ENCODE measurements around the gene EFTUD2.
A peak's percentile ranks its signal among the peaks of the same experiment; 100 is the strongest.
"Not testable (repeated sequence)": the region's sequence is repeated elsewhere in the genome, so short reads cannot be mapped to it uniquely, and the experiment has no call there.

The EFTUD2 gene

GRCh38 chr17:44848961-44849489, 50.2 kb downstream of the EFTUD2 start:
- DNase-seq (ENCODE audit: low read depth): no peak

GRCh38 chr17:44848257-44848795, 50.9 kb downstream of the EFTUD2 start:
- no peak for DNase-seq (ENCODE audit: low read depth)

DNA sequence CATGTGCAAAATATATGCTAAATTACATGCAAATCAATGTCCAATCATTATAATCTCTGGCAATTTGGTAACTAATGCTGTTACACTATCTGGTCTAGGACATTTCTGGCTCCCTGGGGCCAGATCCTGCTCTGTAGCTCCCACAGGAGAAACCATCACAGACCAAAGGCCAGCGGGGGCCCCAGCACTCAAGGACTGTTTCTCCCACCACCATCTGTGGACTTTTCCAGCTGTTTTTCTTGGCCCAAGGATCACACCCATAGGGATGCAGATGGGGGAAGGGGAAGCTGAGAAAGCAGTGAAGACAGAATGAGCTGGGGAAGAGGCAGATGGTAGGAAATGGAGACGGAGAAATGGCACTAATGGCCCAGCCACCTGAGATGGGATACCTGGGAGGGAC, 51.7 kb downstream of the EFTUD2 start, which contains the start of gene HIGD1B:
HIGD1B (plus strand) TSS at position 298 of the 400 bp plus-strand sequence. CDS start 270 bp downstream, outside the sequence.
- DNase-seq (ENCODE audit: low read depth): no peak

GRCh38 chr17:44846206-44846605, 53.0 kb downstream of the EFTUD2 start:
- no peak for DNase-seq (ENCODE audit: low read depth)

DNA sequence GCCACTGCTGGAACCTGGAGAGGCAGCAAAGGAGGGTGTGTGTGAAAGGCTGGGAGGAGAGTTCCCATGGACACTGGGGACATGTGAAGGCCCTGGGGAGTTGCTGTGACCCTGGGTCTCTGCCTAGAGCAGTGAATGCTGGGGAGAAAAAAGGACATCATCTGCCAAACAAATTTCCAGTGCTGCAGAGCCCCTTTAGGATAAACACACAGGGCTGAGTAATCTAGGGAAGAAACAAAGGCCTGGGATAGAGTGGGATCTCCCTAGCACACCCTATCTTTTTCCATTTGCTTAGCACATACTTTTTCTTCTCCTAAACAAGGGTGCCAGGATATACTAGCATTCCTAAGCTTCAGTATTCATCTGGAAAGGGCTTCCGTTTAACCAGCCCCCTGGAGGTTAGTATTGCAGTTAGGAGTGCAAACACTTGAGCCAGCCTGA, 54.8 kb downstream of the EFTUD2 start:
- no peak for DNase-seq (ENCODE audit: low read depth)

- no peak for DNase-seq (ENCODE audit: low read depth)
Measured at GRCh38 chr17:44842748-44843147, 56.5 kb downstream of the EFTUD2 start.

DNA sequence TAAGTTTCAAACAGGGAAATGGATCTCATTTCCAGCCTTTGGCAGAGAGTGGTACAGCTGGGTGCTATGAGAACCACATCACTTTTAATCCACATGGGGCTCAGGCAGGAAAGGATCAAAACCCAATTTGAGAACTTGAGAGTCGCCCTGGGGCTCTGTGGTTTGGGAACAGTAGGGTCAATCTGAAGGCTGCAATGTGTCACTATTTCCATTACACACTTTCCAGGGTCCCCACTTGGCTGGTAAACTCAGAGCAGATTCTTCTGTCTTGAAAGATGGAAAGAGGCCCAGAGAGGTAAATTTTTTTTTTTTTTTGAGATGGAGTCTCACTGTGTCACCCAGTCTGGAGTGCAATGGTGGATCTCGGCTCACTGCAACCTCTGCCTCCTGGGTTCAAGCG, 58.3 kb downstream of the EFTUD2 start:
- no peak for DNase-seq (ENCODE audit: low read depth)

DNA sequence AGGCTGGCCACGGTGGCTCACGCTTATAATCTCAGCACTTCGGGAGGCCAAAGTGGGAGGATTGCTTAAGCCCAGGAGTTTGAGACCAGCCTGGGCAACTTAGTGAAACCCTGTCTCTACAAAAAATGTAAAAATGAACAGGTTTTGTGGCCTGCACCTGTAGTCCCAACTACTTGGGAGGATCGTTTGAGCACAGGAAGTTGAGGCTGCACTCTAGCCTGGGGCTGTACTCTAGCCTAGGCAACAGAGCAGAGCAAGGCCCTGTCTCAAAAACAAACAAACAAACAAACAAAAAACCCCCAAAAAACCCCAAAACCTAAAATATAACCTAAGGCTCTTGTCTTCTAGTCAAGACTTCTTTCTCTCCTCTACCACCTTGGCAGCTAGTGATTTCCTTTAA, 59.0 kb downstream of the EFTUD2 start:
- DNase-seq (ENCODE audit: low read depth): no peak

- DNase-seq (ENCODE audit: low read depth): no peak
Measured at GRCh38 chr17:44837196-44837595, 62.0 kb downstream of the EFTUD2 start.

- no peak for DNase-seq (ENCODE audit: low read depth)
Measured at GRCh38 chr17:44832805-44833204, 66.4 kb downstream of the EFTUD2 start.

DNA sequence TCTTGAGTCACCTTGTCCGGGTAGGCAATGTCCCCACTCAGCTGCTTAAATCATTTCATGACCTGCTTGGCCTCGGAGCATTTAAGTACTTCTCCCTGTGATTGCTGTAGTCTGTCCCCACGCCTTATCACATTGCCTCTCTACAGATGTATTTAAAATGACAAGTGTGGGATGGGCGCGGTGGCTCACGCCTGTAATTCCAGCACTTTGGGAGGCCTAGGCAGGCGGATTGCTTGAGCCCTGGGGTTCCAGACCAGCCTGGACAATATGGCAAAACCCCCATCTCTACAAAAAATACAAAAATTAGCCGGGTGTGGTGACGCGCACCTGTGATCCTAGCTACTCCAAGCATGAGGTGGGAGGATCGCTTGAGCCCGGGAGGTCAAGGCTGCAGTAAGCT, 67.9 kb downstream of the EFTUD2 start:
- DNase-seq (ENCODE audit: low read depth): no peak

- peak; percentile 6 for DNase-seq (ENCODE audit: low read depth)
Measured at GRCh38 chr17:44830359-44831288, 68.6 kb downstream of the EFTUD2 start.

GRCh38 chr17:44829523-44830358, 69.5 kb downstream of the EFTUD2 start, which contains the start of gene GJC1:
TSS of gene GJC1 (minus strand) at chr17:44830287. CDS start at chr17:44805817, 24,470 bp downstream.
- DNase-seq (ENCODE audit: low read depth): peak; percentile 14

DNA sequence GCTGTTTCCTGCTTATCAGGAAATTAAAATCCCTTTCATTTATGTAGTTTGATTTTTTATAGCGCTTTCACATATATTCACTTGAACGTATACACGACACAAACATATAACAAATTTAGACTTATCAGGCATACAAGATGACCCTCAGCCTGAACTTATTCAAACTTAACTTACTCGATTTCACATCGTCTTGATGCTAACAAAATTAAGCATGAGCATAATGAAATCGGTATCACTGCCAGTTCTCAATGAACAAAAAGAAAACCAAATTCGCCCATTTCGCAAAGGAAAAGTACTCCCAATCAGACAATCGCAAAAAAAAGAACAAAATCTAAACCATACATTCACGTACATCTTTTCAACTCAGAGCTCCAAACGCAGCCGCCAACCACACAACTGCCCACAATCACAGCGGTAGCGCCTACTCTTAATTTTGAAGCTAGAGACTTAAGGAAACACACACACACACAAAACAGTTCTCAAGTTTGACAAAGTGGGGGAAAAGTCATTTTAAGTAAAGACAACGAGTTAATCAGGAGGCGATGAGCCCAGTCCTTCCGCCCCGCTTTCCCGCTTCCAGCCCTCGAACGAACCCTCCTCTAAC, 70.2 kb downstream of the EFTUD2 start:
- no peak for DNase-seq (ENCODE audit: low read depth)

DNA sequence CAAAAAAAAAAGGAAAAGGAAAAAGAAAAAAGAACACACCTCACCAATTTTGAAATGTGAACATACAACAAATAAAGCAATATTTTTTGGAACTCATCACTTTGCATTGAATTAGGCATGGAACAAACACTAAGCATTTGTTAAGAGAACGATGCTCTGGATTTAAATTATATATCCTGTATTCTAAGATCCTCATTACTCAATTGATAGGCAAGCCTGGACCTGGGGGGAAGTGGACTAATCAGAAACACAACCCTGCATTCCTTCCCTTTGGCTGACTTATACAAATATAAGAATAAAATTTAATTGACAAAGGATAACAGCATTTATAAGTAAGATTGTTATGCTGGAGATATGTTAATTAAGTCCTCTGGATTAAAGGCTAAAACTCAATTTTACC, 71.4 kb downstream of the EFTUD2 start:
- no peak for DNase-seq (ENCODE audit: low read depth)

DNA sequence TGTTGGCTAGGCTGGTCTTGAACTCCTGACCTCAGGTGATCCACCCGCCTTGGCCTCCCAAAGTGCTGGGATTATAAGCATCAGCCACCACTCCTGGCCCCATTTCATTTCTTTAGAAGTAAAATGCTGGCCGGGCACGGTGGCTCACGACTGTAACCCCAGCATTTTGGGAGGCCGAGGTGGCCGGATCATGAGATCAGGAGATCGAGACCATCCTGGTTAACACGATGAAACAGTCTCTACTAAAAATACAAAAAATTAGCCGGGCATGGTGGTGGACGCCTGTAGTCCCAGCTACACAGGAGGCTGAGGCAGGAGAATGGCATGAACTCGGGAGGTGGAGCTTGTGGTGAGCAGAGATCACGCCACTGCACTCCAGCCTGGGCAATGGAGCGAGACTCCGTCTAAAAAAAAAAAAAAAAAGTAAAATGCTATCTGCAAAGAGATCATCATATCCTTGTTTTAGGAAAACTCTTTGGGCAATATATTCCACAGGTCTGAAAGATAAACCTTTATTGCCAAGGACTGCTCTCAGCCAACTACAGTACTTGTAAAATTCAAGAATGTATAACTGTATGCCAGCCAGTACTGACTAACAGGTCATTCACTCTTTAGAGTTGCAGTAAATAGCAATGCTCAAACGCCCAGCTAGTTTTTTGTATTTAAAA, 73.0 kb downstream of the EFTUD2 start:
- DNase-seq (ENCODE audit: low read depth): no peak

DNA sequence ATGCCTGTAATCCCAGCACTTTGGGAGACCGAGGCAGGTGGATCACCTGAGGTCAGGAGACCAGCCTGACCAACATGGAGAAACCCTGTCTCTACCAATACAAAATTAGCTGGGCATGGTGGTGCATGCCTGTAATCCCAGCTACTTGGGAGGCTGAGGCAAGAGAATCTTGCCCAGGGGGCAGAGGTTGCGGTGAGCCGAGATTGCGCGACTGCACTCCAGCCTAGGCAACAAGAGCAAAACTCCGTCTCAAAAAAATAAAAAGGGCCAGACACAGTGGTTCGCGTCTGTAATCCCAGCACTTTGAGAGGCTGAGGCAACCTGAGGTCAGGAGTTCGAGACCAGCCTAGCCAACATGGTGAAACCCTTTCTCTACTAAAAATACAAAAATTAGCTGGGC, 74.0 kb downstream of the EFTUD2 start:
- not testable (repeated sequence) for DNase-seq (ENCODE audit: low read depth)

GRCh38 chr17:44820631-44821212, 78.5 kb downstream of the EFTUD2 start:
- no peak for DNase-seq (ENCODE audit: low read depth)

DNA sequence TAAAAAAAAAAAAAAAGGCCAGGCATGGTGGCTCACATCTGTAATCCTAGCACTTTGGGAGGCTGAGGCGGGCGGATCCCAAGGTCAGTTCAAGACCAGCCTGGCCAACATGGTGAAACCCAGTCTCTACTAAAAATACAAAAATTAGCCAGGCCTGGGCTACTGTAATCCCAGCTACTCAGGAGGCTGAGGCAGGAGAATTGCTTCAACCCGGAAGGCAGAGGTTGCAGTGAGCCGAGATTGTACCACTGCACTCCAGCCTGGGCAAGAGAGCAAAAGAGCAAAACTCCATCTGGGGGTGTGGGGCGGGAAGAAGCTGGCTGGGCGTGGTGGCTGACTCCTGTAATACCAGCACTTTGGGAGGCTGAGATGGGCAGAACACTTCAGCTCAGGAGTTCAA, 80.7 kb downstream of the EFTUD2 start:
- DNase-seq (ENCODE audit: low read depth): not testable (repeated sequence)

- no peak for DNase-seq (ENCODE audit: low read depth)
Measured at GRCh38 chr17:44812263-44812662, 87.0 kb downstream of the EFTUD2 start.

Data from activated T-cell treated with anti-CD3 and anti-CD28 coated beads for 48 hours (primary cell).